ENCODE results near the gene HTD2.

DNA sequence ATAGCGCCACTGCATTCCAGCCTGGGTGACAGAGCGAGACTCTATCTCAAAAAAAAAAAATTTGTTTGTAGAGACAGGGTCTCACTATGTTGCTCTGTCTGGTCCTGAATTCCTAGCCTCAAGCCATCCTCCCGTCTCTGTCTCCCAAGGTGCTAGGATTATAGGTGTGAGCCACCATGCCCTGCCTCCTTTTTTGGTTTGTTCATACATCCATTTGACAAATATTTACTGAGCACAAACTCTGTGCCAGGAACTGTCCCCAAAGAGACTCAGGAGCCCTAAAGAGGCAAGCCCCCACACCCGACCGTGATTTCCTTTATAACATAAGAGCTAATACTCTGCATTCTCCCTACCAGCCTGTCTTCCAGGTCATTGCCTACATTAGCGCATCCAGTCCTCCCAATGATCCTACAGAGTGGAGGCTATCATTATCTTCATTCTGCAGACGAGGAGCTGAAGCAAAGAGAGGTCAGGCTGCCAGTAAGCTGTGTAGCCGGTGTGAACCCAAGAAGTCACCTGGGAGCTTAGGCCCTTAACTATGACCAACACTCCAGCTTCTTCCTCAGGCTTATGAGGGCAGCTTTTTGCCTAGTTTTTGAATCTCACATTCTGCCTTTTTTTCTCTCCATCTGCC lies 20.1 kb downstream of the HTD2 start:
- TF ChIP-seq, protein P1, sequence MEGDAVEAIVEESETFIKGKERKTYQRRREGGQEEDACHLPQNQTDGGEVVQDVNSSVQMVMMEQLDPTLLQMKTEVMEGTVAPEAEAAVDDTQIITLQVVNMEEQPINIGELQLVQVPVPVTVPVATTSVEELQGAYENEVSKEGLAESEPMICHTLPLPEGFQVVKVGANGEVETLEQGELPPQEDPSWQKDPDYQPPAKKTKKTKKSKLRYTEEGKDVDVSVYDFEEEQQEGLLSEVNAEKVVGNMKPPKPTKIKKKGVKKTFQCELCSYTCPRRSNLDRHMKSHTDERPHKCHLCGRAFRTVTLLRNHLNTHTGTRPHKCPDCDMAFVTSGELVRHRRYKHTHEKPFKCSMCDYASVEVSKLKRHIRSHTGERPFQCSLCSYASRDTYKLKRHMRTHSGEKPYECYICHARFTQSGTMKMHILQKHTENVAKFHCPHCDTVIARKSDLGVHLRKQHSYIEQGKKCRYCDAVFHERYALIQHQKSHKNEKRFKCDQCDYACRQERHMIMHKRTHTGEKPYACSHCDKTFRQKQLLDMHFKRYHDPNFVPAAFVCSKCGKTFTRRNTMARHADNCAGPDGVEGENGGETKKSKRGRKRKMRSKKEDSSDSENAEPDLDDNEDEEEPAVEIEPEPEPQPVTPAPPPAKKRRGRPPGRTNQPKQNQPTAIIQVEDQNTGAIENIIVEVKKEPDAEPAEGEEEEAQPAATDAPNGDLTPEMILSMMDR (IDR thresholded peaks at IDR 0.05), result no peak
- TF ChIP-seq POLR2A (IDR thresholded peaks at IDR 0.05) (no peak), EP300 (IDR thresholded peaks at IDR 0.05) (no peak)
